Sigmoid colon (tissue), 7 donors: Measurements from ENCODE around the gene EDARADD. TPM values are rescaled to one million over a fixed set of nuclear protein-coding genes. Genes with fewer than 3 reads are reported as not detected.
"Not testable (repeated sequence)": the region's sequence is repeated elsewhere in the genome, so short reads cannot be mapped to it uniquely, and the experiment has no call there.

Experiments used
- DNase-seq: peaks from one replicate; pipeline ENCODE4 v3.0.0-alpha.2; 2019
- H3K27ac ChIP-seq, 4 donors: fragments of 200-600 bp; sonication (generic); one replicate each; pipeline ENCODE4 v1.5.1; 2016 to 2019; ENCODE audit warnings: mild to moderate bottlenecking in 1 of 4
- H3K27me3 ChIP-seq, 3 donors: fragments of 200-600 bp; sonication (generic); one replicate each; pipeline ENCODE4 v1.5.1; 2019; ENCODE audit warnings: mild to moderate bottlenecking in 1 of 3
- H3K36me3 ChIP-seq, 4 donors: fragments of 200-600 bp; sonication (generic); one replicate each; pipeline ENCODE4 v1.5.1; 2016 to 2019
- H3K4me1 ChIP-seq, 4 donors: fragments of 200-600 bp; sonication (generic); one replicate each; pipeline ENCODE4 v1.5.1; 2017 to 2019
- H3K4me3 ChIP-seq, 4 donors: fragments of 200-600 bp; sonication (generic); one replicate each; pipeline ENCODE4 v1.5.1; 2017 to 2019; ENCODE audit warnings: mild to moderate bottlenecking in 2 of 4, moderate library complexity in 1 of 4
- H3K9me3 ChIP-seq, 4 donors: fragments of 200-600 bp in 3 of 4; sonication (generic) in 3 of 4; one replicate each; pipeline versions ENCODE4 v1.5.1 to v1.6.1; 2013 to 2019
- EP300 ChIP-seq, 4 donors: sonication (generic); formaldehyde crosslinking; IDR thresholded peaks; one replicate each; pipeline ENCODE4 v1.6.1; 2017; ENCODE audit warnings: antibody characterized with exemption in 4 of 4
- POLR2A ChIP-seq, 2 donors: fragments of 450-650 bp; IDR thresholded peaks; one replicate each; pipeline ENCODE4 v1.6.1; 2016; ENCODE audit warnings: antibody characterized with exemption in 2 of 2, mild to moderate bottlenecking in 2 of 2, moderate library complexity in 2 of 2
- POLR2AphosphoS5 ChIP-seq, 4 donors: sonication (generic); formaldehyde crosslinking; IDR thresholded peaks; one replicate each; pipeline ENCODE4 v1.6.1; 2017; ENCODE audit warnings: antibody characterized with exemption in 4 of 4
- WGBS, 2 donors: extraction: QIAGEN DNeasy Blood & Tissue Kit; methylation state at CpG; one replicate each; pipeline ENCODE4 v1.1.7; 2013; 5-methylcytosine and 5-hydroxymethylcytosine counted together
- intact Hi-C: fragments of 100-400 bp; cut with DNase I; formaldehyde crosslinking; loops from one replicate; pipeline ENCODE4 v1.15.1; 2023
- polyA plus RNA-seq, 3 donors: library from polyadenylated mRNA; stranded (reverse); fragments of 200-250 nt; gene quantifications; one replicate each; pipeline ENCODE4 v1.2.3, GENCODE V29; 2013
- total RNA-seq, 4 donors: library from RNA; depleted of rRNA; stranded (reverse); fragments of >200 nt; gene quantifications; one replicate each; pipeline ENCODE4 v1.1.0, GENCODE V29; 2016
- TF ChIP-seq, protein P1 (sequence below), 4 experiments: fragments of 450-650 bp in 3 of 4; fragments of 200-600 bp in 1 of 4; IDR thresholded peaks; one replicate each; pipeline ENCODE4 v1.5.1; 2016 to 2019; ENCODE audit warnings: antibody characterized with exemption in 4 of 4, mild to moderate bottlenecking in 3 of 4, moderate library complexity in 2 of 4
- donor health status: healthy with polysubstance abuse.
- donor health status: Bipolar disorder and iron deficiency.
- donor health status: healthy.

Gene EDARADD
- total and polyA plus RNA-seq, 7 donors = under 0.01 to 0.41 TPM; not detected in 5

DNA sequence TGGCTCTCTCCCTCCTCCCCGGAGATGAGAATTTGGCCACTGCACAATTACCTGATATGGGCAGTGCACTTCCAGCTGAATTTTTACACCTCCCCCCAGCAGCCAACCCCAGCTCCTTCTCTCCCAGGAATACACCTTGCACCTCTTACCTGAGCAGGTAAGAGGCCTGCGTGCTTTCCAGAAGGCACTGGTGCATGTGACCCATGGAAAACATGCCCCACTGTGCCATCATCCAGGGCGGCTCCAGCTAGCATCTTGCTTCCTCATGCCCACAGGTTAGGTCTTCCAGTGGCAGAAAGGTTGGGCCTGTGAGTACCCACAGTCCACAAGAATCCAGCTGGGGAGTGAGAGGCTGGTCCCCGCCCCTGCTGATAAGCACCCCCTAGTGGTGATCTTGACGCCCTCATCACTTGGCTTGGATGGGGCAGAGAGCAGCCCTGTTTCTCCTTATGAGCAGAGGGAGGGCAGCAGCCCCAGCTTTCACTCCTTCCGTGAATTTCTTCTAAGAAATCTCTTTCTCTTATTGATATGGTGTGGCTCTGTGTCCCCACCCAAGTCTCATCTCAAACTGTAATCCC lies 57.8 kb downstream of the EDARADD start:
- 71 to 78% methylated on average over 6 of the region's 6 CpGs for WGBS, 2 donors
- TF ChIP-seq POLR2A (IDR thresholded peaks at IDR 0.05) (no peak), EP300 (IDR thresholded peaks at IDR 0.05) (no peak), POLR2AphosphoS5 (IDR thresholded peaks at IDR 0.05) (no peak)
- TF ChIP-seq, protein P1, sequence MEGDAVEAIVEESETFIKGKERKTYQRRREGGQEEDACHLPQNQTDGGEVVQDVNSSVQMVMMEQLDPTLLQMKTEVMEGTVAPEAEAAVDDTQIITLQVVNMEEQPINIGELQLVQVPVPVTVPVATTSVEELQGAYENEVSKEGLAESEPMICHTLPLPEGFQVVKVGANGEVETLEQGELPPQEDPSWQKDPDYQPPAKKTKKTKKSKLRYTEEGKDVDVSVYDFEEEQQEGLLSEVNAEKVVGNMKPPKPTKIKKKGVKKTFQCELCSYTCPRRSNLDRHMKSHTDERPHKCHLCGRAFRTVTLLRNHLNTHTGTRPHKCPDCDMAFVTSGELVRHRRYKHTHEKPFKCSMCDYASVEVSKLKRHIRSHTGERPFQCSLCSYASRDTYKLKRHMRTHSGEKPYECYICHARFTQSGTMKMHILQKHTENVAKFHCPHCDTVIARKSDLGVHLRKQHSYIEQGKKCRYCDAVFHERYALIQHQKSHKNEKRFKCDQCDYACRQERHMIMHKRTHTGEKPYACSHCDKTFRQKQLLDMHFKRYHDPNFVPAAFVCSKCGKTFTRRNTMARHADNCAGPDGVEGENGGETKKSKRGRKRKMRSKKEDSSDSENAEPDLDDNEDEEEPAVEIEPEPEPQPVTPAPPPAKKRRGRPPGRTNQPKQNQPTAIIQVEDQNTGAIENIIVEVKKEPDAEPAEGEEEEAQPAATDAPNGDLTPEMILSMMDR (IDR thresholded peaks at IDR 0.05) = no peak
- Histone ChIP-seq H3K4me3 (no peak overlapping the region), H3K36me3 (no peaks in the 10 kb centered on the region), H3K27ac (no peak overlapping the region), H3K27me3 (no peaks in the 10 kb centered on the region), H3K9me3 (no peaks in the 10 kb centered on the region), H3K4me1 (no peaks in the 10 kb centered on the region)
- no peak for DNase-seq
- intact Hi-C loops = no loop called here

DNA sequence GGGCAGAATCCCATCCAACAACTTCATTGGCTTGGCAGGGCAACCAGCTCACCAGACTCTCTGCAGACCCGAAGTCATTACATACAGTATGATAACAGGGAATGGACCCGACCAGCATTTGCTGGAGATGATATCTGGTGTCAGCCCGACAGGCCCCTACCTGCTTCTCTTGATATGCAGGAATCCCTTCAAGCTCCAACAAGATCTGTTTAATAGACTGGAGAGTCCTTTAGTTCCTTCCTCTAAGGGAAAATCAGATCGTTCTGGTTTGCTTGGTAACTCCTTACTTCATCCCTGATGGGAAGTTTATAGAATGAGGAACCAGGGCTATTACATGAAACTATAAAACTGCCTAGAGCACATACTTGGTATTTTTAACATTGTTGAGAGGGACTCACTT lies 61.2 kb downstream of the EDARADD start:
- H3K4me1 ChIP-seq = no peaks in the 10 kb centered on the region
- no peak overlapping the region for H3K27ac ChIP-seq
- no peak for DNase-seq
- no peaks in the 10 kb centered on the region for H3K9me3 ChIP-seq
- TF ChIP-seq, protein P1 (IDR thresholded peaks at IDR 0.05) = no peak
- TF ChIP-seq POLR2AphosphoS5 (IDR thresholded peaks at IDR 0.05) (no peak), POLR2A (IDR thresholded peaks at IDR 0.05) (no peak), EP300 (IDR thresholded peaks at IDR 0.05) (no peak)
- no peak overlapping the region for H3K4me3 ChIP-seq
- no peaks in the 10 kb centered on the region for H3K27me3 ChIP-seq
- no peaks in the 10 kb centered on the region for H3K36me3 ChIP-seq
- intact Hi-C loops = no loop called here
- 78 to 89% methylated on average over 4 of the region's 4 CpGs for WGBS, 2 donors

DNA sequence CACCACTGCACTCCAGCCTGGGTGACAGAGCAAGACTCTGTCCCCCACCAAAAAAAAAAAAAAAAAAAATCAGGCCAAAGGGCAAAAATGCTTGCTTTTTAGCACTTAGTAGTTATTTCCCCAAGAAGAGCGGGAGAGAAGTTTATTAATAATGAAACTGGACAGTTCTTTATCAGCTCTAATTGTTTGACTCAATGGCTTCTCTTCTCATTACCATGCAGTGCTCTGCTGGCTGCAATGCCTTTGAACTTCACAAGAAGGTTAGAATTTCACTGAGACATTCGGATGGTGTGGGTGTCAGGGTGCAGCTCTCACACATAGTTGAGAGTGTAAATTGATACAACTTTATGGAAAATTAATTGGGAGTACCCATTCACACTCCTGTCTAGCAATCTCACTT lies 63.7 kb downstream of the EDARADD start:
- no peak for TF ChIP-seq POLR2AphosphoS5 (IDR thresholded peaks at IDR 0.05)
- no peak for TF ChIP-seq EP300 (IDR thresholded peaks at IDR 0.05)
- TF ChIP-seq, protein P1 (IDR thresholded peaks at IDR 0.05) = no peak
- TF ChIP-seq POLR2A (IDR thresholded peaks at IDR 0.05) = no peak

DNA sequence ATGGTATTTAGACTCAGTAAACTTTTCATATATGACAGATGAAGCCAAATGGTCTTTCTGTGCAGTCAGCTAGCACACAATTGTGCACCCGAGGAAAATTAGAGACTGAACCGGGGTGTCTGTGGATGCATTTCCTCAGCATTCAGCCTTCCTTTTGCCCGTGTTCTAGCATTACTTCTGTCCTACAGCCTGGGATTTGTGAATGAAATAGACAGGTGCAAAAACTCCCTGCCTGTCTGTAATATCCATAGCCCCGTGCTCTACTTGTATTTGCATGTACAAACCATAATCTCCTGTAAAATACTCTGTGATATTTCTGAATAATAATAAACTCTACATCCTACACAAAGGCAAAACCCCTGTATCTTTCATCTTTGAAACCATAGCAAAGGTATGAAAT lies 64.9 kb downstream of the EDARADD start:
- H3K4me1 ChIP-seq = no peaks in the 10 kb centered on the region
- no peaks in the 10 kb centered on the region for H3K9me3 ChIP-seq
- no peak for TF ChIP-seq POLR2AphosphoS5 (IDR thresholded peaks at IDR 0.05)
- TF ChIP-seq POLR2A (IDR thresholded peaks at IDR 0.05) = no peak
- no peak for TF ChIP-seq EP300 (IDR thresholded peaks at IDR 0.05)
- TF ChIP-seq, protein P1 (IDR thresholded peaks at IDR 0.05) = no peak
- no peaks in the 10 kb centered on the region for H3K36me3 ChIP-seq
- no peak overlapping the region for H3K27ac ChIP-seq
- WGBS, 2 donors = 87 to 88% methylated on average over 4 of the region's 4 CpGs
- intact Hi-C loops = no loop called here
- no peaks in the 10 kb centered on the region for H3K27me3 ChIP-seq
- no peak for DNase-seq
- H3K4me3 ChIP-seq = no peak overlapping the region

More for the DNA sequence above, 63.7 kb downstream of the EDARADD start:
- Histone ChIP-seq H3K4me1 (no peaks in the 10 kb centered on the region), H3K27me3 (no peaks in the 10 kb centered on the region), H3K36me3 (no peaks in the 10 kb centered on the region), H3K4me3 (no peak overlapping the region), H3K9me3 (no peaks in the 10 kb centered on the region), H3K27ac (no peak overlapping the region)
- WGBS, 2 donors = 83 to 84% methylated on average over 2 of the region's 2 CpGs
- intact Hi-C loops = no loop called here
- DNase-seq = no peak

DNA sequence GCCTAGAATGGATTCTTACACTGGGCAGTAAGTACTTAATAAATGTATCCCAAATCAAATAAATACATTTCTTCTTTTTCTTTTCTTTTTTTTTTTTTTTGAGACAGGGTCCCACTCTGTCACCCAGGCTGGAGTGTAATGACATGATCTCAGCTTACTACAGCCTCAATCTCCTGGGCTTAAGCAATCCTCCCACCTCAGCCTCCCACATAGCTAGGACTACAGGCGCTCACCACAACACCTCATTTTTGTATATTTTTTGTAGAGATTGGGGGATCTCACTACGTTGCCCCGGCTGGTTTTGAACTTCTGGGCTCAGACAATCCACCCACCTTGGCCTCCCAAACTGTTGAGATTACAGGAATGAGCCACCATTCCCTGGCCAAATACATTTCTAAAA lies 66.0 kb downstream of the EDARADD start:
- Histone ChIP-seq H3K36me3 (no peaks in the 10 kb centered on the region), H3K27me3 (no peaks in the 10 kb centered on the region), H3K27ac (no peak overlapping the region), H3K9me3 (no peaks in the 10 kb centered on the region), H3K4me1 (no peaks in the 10 kb centered on the region), H3K4me3 (no peak overlapping the region)
- intact Hi-C loops = no loop called here
- no peak for DNase-seq
- TF ChIP-seq, protein P1 (IDR thresholded peaks at IDR 0.05) = no peak
- TF ChIP-seq POLR2AphosphoS5 (IDR thresholded peaks at IDR 0.05) (no peak), POLR2A (IDR thresholded peaks at IDR 0.05) (no peak), EP300 (IDR thresholded peaks at IDR 0.05) (no peak)
- WGBS, 2 donors = 79 to 97% methylated on average over 3 of the region's 3 CpGs

DNA sequence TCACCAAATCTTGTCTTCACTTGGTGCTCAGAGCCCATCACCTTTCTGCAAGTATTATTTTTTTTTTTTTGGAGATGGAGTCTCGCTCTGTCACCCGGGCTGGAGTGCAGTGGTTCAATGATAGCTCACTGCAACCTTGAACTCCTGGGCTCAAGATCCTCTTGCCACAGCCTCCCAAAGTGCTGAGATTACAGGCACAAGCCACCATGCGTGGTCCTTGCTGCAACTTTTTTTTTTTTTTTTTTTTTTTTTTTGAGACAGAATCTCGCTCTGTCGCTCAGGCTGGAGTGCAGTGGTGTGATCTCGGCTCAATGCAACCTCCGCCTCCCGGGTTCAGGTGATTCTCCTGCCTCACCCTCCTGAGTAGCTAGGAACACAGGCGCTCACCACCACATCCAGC lies 70.1 kb downstream of the EDARADD start:
- intact Hi-C loops = not testable (repeated sequence)
- WGBS, 2 donors = 97% methylated on average over 9 of the region's 9 CpGs

More for the DNA sequence above, 70.1 kb downstream of the EDARADD start:
- H3K27ac ChIP-seq, H3K36me3 ChIP-seq, H3K4me3 ChIP-seq, H3K9me3 ChIP-seq, H3K4me1 ChIP-seq, DNase-seq, H3K27me3 ChIP-seq: not testable (repeated sequence)
